ENCODE data around the gene FRY. TPM values are rescaled to one million over a fixed set of nuclear protein-coding genes. Genes with fewer than 3 reads are reported as not detected.

FRY gene
- total RNA-seq, 2 experiments from 2014 or later: 1.2 to 1.5 TPM

DNA sequence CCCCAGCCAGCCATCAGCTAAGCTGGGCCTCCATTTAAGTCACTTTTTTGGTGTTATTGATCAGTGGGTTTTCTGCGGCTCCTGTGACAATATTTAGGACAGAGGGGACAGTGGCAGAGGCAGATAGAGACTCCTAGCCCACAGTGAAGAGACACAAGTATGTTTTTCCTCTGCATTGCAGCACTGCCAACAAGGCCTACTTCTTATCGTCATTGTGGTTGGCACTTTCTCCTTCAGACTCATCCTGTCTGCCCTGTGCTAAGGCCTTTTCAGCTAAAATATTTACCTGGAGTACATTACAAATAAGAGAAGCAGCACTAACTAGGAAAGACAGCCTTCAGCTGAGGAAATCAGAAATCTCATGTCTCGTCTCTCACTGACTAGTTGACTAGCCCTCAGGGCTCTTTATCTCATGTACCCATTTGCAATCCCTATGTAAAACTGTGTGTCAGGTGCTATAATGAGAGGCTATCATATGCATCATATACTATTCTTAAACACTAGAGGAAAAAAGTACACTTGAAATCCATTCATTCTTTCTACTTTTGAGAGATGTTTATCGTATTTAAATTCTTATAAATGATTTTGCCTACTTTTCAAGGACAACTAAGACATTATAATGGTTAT lies 221.4 kb downstream of the FRY start:
- Mint-ChIP-seq H3K4me3 (no peak overlapping the region), H3K27ac (no peak overlapping the region), H3K9me3 (ENCODE audit: low read depth) (no peaks in the 10 kb centered on the region), H3K36me3 (no peaks in the 10 kb centered on the region), H3K4me1 (peaks cover 6% of the 10 kb centered on the region), H3K27me3 (peaks cover 27% of the 10 kb centered on the region)
- ATAC-seq (no peak), DNase-seq (no peak)
- CTCF ChIA-PET: no interaction called here

DNA sequence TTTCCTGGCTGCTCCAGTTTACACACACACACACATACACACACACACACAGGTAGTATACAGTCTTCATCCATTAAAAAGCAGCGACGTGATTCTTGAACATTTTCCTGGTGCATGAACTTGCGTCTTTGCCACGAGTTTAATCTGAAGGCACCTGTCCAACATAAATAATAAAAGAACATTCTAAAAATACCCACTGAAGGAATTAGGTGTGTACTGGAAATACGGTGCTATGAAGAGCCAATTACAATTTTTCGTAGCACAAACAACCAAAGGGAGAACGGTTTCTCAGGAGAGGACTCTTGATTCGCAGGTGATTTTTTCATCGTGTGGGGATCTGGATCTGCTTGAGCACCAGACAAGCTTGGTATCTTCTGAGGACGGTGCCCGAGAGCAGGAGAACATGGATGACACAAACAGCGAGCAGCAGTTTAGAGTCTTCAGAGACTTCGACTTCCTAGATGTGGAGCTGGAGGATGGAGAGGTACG lies 222.4 kb downstream of the FRY start:
- peaks cover 3% of the 10 kb centered on the region for H3K4me1 Mint-ChIP-seq
- CTCF ChIA-PET: interaction anchor here (1.0 kb wide), 1 partner anchor 15 kb away, joined by 3 read pairs; no protein-coding TSS in a partner anchor

DNA sequence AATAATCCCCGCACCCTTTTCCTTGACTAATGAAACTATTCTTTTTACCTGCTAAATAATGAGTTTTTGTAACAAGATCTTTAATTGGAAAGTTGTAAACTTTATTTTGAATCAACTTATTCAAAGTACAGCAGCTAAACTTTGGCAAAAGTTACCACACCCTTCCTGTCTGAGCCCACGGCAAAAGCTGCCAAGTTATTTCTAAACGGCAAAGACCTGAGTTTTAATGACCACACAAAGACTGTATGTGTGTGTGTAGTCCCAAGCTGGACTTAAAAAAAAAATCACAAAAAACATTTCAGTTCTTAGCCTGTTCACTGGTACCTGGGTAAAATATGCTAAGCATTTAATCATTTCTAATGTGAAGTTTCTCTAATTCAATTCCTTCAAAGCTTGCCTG lies 222.8 kb downstream of the FRY start:
- ATAC-seq (no peak), DNase-seq (no peak)
- CTCF ChIA-PET: interaction anchor here (0.8 to 1.0 kb wide), 2 partner anchors 15 to 123 kb away, joined by 3 read pairs; no protein-coding TSS in a partner anchor
- no peak overlapping the region for H3K27ac Mint-ChIP-seq
- H3K9me3 Mint-ChIP-seq (ENCODE audit: low read depth): no peaks in the 10 kb centered on the region
- H3K4me3 Mint-ChIP-seq: no peak overlapping the region
- no peaks in the 10 kb centered on the region for H3K36me3 Mint-ChIP-seq
- H3K27me3 Mint-ChIP-seq: peaks cover 34% of the 10 kb centered on the region
- H3K4me1 Mint-ChIP-seq: peaks cover 3% of the 10 kb centered on the region

More for the DNA sequence above, 222.4 kb downstream of the FRY start:
- ATAC-seq (no peak), DNase-seq (no peak)
- H3K9me3 Mint-ChIP-seq (ENCODE audit: low read depth): no peaks in the 10 kb centered on the region
- H3K27me3 Mint-ChIP-seq: peaks cover 29% of the 10 kb centered on the region
- no peak overlapping the region for H3K27ac Mint-ChIP-seq
- no peak overlapping the region for H3K4me3 Mint-ChIP-seq
- H3K36me3 Mint-ChIP-seq: no peaks in the 10 kb centered on the region

DNA sequence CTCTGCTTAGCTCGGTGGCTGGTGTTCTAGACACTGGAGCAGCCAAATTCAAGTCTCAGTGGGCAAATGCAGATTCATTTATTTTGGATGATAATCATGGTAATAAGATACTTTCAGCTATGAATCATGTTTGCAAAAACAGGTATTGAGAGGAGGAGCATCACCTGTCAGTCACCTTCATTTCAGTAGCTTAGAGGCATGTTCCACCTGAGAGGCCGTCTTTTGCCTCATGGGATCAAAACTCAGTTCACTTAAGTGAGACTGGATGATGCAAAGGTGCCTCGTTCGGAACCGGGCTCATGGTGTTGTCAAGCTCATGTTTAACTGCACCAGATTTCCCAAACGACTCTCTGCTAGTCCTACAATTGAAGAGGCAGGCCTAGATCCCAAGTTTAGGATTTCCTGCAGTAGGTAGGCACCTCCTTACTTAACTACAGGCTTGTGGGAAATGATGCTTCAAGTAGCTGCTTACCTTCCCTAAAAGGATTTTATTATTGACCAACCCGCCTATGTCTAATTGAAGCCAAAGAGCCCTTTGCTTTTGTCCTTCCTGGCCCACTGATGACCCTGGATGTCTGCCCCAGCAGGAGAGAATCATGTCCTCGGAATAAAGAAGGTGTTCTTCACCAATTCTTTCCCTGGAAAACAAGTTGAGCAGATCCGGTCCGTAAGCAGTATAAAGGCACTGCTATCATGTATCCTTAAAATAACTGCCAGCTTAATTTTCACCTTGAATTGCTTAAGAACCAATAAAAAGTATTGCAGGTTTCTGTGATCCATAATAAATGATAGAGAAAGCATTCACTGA lies 223.5 kb downstream of the FRY start:
- Mint-ChIP-seq H3K36me3 (no peaks in the 10 kb centered on the region), H3K9me3 (ENCODE audit: low read depth) (no peaks in the 10 kb centered on the region), H3K4me3 (no peak overlapping the region), H3K27ac (no peak overlapping the region), H3K27me3 (peaks cover 37% of the 10 kb centered on the region), H3K4me1 (no peaks in the 10 kb centered on the region)
- CTCF ChIA-PET: interaction anchor here (0.8 to 1.0 kb wide), 2 partner anchors 16 to 122 kb away, joined by 3 read pairs; no protein-coding TSS in a partner anchor
- no peak for ATAC-seq
- DNase-seq: no peak

DNA sequence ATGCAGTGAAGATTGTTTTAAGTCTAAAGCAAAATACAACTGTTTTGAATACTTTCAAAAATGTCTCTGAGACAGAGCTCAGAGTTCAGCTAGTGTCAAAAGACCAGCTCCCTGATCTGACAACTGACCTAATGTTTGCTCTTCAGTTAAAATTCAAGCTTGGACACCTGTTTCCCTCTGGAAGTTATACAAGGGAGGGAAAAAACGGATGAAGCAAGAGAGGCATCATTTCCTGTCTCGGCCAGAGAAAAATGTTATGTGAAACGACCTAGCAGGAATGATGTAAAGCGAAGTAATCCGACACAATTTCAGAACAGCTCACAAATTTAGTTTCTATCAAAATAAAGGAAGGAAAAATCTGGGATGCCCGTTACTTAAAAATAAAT lies 224.1 kb downstream of the FRY start:
- no peak overlapping the region for H3K27ac Mint-ChIP-seq
- DNase-seq (no peak), ATAC-seq (no peak)
- no peak overlapping the region for H3K4me3 Mint-ChIP-seq
- H3K36me3 Mint-ChIP-seq: no peaks in the 10 kb centered on the region
- CTCF ChIA-PET: no interaction called here
- peaks cover 37% of the 10 kb centered on the region for H3K27me3 Mint-ChIP-seq
- no peaks in the 10 kb centered on the region for H3K9me3 Mint-ChIP-seq (ENCODE audit: low read depth)
- no peaks in the 10 kb centered on the region for H3K4me1 Mint-ChIP-seq

DNA sequence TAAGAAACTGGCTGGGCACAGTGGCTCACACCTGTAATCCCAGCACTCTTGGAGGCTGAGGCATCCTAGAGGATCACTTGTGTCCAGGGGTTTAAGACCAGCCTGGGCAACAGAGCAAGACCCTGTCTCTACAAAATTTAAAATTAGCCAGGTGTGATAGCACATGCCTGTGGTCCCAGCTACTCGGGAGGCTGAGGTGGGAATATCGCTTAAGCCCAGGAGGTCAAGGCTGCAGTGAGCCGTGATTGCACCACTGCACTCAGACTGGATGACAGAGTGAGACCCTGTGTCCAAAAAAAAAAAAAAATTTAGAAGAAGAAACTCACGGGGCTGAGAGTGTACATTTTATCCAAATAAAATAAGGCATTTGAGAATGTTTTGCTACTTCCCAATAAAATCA lies 224.7 kb downstream of the FRY start:
- no peaks in the 10 kb centered on the region for H3K36me3 Mint-ChIP-seq
- ATAC-seq (no peak), DNase-seq (no peak)
- CTCF ChIA-PET: no interaction called here
- H3K27me3 Mint-ChIP-seq: peaks cover 37% of the 10 kb centered on the region
- H3K4me3 Mint-ChIP-seq: no peak overlapping the region
- H3K4me1 Mint-ChIP-seq: no peaks in the 10 kb centered on the region
- no peaks in the 10 kb centered on the region for H3K9me3 Mint-ChIP-seq (ENCODE audit: low read depth)
- H3K27ac Mint-ChIP-seq: no peak overlapping the region

DNA sequence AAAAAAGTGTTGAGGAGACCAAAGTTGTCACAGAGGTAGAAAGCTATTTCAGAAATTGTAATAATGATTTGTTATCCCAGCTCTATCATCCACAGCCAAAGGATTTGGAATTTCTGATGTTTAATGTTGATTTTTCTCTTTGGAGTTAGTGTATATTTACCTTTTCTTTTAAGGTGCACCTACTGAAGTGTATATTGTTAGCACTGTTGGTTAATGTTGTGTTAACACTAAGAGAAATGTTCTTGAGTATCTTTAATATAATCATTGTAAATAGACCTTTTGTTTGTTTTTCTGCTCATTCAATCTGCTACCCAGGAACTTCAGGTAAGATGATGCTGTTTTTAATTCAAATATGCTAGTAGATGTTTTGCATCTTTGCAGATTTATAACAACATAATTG lies 226.1 kb downstream of the FRY start:
- CTCF ChIA-PET: no interaction called here
- peaks cover 37% of the 10 kb centered on the region for H3K27me3 Mint-ChIP-seq
- DNase-seq (no peak), ATAC-seq (no peak)
- H3K4me1 Mint-ChIP-seq: no peaks in the 10 kb centered on the region
- H3K9me3 Mint-ChIP-seq (ENCODE audit: low read depth): no peaks in the 10 kb centered on the region
- H3K27ac Mint-ChIP-seq: no peak overlapping the region
- no peak overlapping the region for H3K4me3 Mint-ChIP-seq
- H3K36me3 Mint-ChIP-seq: no peaks in the 10 kb centered on the region

DNA sequence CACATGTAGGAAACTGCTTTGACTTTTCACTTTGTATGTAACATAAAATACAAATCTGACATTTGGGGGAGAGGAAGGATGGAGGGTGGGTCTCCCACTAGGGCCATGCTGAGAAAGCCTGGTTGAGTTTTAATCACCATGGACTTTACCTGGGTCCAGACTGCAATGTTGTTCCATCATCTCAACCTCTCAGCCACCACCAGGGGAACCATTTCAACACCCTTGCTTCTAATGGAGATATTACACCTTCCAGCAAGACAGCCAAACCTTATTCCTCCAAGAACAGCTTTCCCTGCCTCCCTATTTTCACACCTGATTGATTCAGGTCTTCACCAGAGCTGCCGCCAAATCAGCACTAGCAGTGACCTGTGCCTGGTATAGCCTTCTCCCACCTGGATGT lies 227.5 kb downstream of the FRY start:
- ATAC-seq: no peak
- CTCF ChIA-PET: no interaction called here

DNA sequence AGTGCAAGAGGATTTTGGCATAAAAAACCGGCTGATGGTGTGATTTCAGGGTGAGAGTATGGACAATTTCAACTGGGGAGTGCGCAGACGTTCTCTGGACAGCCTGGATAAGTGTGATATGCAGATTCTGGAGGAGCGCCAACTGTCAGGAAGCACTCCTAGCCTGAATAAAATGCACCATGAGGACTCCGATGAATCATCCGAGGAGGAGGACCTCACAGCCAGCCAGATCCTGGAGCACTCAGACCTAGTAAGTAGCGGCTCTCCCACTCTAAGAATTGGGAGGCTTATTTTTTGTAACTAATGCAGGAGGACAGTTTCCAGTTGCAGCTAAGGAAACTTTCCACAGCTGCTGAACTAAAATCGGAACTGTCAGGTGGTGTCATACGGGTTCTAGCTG lies 230.0 kb downstream of the FRY start:
- Mint-ChIP-seq H3K27me3 (peaks cover 23% of the 10 kb centered on the region), H3K4me1 (no peaks in the 10 kb centered on the region), H3K4me3 (no peak overlapping the region), H3K27ac (no peak overlapping the region), H3K36me3 (no peaks in the 10 kb centered on the region), H3K9me3 (ENCODE audit: low read depth) (no peaks in the 10 kb centered on the region)
- no peak for DNase-seq
- CTCF ChIA-PET: no interaction called here
- no peak for ATAC-seq

More for the DNA sequence above, 227.5 kb downstream of the FRY start:
- H3K36me3 Mint-ChIP-seq: no peaks in the 10 kb centered on the region
- H3K9me3 Mint-ChIP-seq (ENCODE audit: low read depth): no peaks in the 10 kb centered on the region
- H3K27ac Mint-ChIP-seq: no peak overlapping the region
- no peak overlapping the region for H3K4me3 Mint-ChIP-seq
- H3K4me1 Mint-ChIP-seq: no peaks in the 10 kb centered on the region
- peaks cover 37% of the 10 kb centered on the region for H3K27me3 Mint-ChIP-seq
- DNase-seq: no peak

DNA sequence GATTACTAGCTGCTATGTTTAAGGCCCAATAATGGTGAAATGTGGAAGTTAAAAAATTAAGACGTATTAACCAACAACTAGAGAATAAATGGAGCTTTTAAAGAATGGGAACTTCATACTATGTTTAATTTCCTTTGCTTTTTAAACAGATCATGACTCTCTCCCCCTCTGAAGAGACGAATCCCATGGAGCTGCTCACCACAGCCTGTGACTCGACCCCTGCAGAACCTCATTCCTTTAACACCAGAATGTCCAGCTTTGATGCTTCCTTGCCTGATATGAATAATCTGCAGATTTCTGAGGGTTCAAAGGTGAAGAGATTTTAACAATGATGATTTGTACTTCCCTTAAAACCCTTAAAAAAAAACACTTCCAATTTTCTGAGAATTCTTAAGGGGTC lies 230.6 kb downstream of the FRY start:
- Mint-ChIP-seq H3K9me3 (ENCODE audit: low read depth) (no peaks in the 10 kb centered on the region), H3K36me3 (no peaks in the 10 kb centered on the region), H3K27ac (no peak overlapping the region), H3K27me3 (peaks cover 18% of the 10 kb centered on the region), H3K4me1 (no peaks in the 10 kb centered on the region), H3K4me3 (no peak overlapping the region)
- no peak for ATAC-seq
- DNase-seq: no peak
- CTCF ChIA-PET: interaction anchor here (0.5 kb wide), 1 partner anchor 128 kb away, joined by 3 read pairs; no protein-coding TSS in a partner anchor

DNA sequence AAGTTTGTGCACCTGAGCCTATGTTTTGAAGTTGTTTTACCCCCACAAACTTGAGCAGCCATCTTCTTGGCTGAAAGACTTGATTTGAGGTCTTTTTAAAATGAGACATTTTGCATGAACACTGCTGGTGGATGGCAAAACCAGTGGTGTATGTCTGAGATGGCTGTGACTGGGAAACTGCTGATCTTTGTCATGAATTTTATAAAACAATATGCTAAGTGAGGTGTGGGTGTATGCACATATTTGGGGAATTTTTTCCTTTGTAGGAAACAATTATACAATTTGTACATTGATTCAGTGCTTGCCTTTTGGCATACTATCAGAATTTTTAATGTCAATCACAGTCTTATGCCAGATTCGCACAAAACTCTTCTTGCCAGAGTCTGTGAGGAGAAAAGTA lies 231.0 kb downstream of the FRY start:
- no peaks in the 10 kb centered on the region for H3K9me3 Mint-ChIP-seq (ENCODE audit: low read depth)
- CTCF ChIA-PET: interaction anchor here (0.5 kb wide), 1 partner anchor 129 kb away, joined by 3 read pairs; no protein-coding TSS in a partner anchor
- H3K4me3 Mint-ChIP-seq: no peak overlapping the region
- no peak overlapping the region for H3K27ac Mint-ChIP-seq
- H3K4me1 Mint-ChIP-seq: no peaks in the 10 kb centered on the region
- H3K36me3 Mint-ChIP-seq: no peaks in the 10 kb centered on the region
- DNase-seq: no peak
- peaks cover 13% of the 10 kb centered on the region for H3K27me3 Mint-ChIP-seq
- no peak for ATAC-seq

DNA sequence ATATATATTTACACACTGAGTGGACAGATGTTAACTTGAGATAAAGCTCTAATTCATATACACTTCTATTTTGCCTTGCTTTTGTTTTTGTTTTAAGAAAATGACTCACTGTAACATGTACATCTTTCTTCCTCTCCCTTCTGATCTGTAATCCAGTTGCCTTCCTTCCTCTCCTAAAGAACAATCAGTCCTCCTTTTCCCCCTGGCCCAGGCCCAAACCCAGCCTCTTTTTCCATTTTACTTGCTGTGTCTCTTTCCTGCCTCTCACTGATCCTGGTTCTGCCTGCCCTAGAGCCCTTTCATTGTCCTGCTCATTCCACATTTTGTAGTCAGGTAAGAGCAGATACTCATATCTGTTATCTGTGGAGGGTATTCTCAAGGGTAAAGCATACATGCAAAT lies 232.8 kb downstream of the FRY start:
- H3K9me3 Mint-ChIP-seq (ENCODE audit: low read depth): no peaks in the 10 kb centered on the region
- no peaks in the 10 kb centered on the region for H3K36me3 Mint-ChIP-seq
- ATAC-seq (no peak), DNase-seq (no peak)
- CTCF ChIA-PET: interaction anchor here (1.2 kb wide), 1 partner anchor 25 kb away, joined by 3 read pairs; no protein-coding TSS in a partner anchor
- peaks cover 3% of the 10 kb centered on the region for H3K27me3 Mint-ChIP-seq
- no peaks in the 10 kb centered on the region for H3K4me1 Mint-ChIP-seq
- no peak overlapping the region for H3K27ac Mint-ChIP-seq
- no peak overlapping the region for H3K4me3 Mint-ChIP-seq

DNA sequence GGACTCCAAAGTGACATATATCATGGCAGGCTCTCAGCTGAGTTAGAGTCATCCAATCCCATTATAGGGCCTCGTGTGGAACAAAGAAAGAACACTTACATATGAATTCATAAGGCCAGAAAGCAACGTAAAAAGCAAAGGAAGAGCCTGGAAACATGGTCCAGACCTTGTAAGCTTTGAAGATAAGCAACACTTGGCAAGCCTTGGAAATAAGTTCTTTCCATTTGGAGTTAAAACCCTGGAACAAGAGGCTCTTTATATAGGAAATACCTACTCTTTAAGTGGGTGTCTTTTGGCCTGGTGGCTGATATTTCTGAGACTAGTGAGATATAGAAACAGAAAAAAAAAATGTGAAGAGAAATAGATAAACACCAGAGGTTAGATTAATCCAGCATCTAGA lies 234.2 kb downstream of the FRY start:
- no peaks in the 10 kb centered on the region for H3K9me3 Mint-ChIP-seq (ENCODE audit: low read depth)
- ATAC-seq: no peak

DNA sequence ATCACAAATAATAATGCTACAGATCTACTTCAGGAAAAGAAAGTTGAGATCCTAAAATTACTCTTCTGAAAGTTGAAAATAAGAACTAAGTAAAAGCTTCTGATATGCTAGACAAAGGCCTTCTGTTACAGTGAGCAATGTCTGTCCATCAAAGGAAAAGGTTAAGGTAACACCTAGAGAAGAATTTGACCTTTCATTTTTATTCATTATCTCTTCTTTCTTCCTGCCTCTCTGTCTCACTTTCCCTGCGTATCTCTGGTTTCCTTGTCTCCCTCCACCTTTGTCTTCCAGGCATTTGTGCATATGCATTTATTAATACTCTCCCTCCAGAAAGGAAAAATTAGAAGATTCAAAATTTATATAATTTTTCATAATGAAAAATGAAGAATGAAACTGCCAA lies 234.6 kb downstream of the FRY start:
- no peaks in the 10 kb centered on the region for H3K36me3 Mint-ChIP-seq
- no peaks in the 10 kb centered on the region for H3K4me1 Mint-ChIP-seq
- no peak for DNase-seq
- H3K27me3 Mint-ChIP-seq: no peaks in the 10 kb centered on the region
- no peak for ATAC-seq
- H3K4me3 Mint-ChIP-seq: no peak overlapping the region
- H3K9me3 Mint-ChIP-seq (ENCODE audit: low read depth): no peaks in the 10 kb centered on the region
- CTCF ChIA-PET: interaction anchor here (1.1 kb wide), 1 partner anchor 40 kb away, joined by 3 read pairs; no protein-coding TSS in a partner anchor
- H3K27ac Mint-ChIP-seq: no peak overlapping the region

More for the DNA sequence above, 234.2 kb downstream of the FRY start:
- Mint-ChIP-seq H3K27ac (no peak overlapping the region), H3K4me1 (no peaks in the 10 kb centered on the region), H3K4me3 (no peak overlapping the region), H3K27me3 (no peaks in the 10 kb centered on the region), H3K36me3 (no peaks in the 10 kb centered on the region)
- CTCF ChIA-PET: interaction anchor here (1.1 kb wide), 1 partner anchor 41 kb away, joined by 3 read pairs; no protein-coding TSS in a partner anchor
- DNase-seq: no peak
